Ascending aorta (tissue), 2 donors: ENCODE data around the gene OR51A7. TPM values are rescaled to one million over a fixed set of nuclear protein-coding genes. Genes with fewer than 3 reads are reported as not detected.
"Not testable (repeated sequence)": the region's sequence is repeated elsewhere in the genome, so short reads cannot be mapped to it uniquely, and the experiment has no call there.

Experiments used
- DNase-seq, 2 donors: peaks; one replicate each; pipeline ENCODE4 v3.0.0-alpha.2; 2019; ENCODE audit warnings: low spot score in 2 of 2
- H3K27ac ChIP-seq, 2 donors: fragments of 200-600 bp; sonication (generic); one replicate each; pipeline ENCODE4 v1.5.1; 2016 to 2017; ENCODE audit warnings: mild to moderate bottlenecking in 1 of 2
- H3K27me3 ChIP-seq: fragments of 200-600 bp; sonication (generic); one replicate; pipeline ENCODE4 v1.5.1; 2017
- H3K36me3 ChIP-seq, 2 donors: fragments of 200-600 bp; sonication (generic); one replicate each; pipeline ENCODE4 v1.5.1; 2016
- H3K4me1 ChIP-seq, 2 donors: fragments of 200-600 bp; sonication (generic); one replicate each; pipeline ENCODE4 v1.5.1; 2016 to 2017; ENCODE audit warnings: mild to moderate bottlenecking in 1 of 2
- H3K4me3 ChIP-seq, 2 donors: fragments of 200-600 bp; sonication (generic); one replicate each; pipeline ENCODE4 v1.5.1; 2016 to 2017; ENCODE audit warnings: mild to moderate bottlenecking in 1 of 2
- H3K9me3 ChIP-seq, 2 donors: fragments of 200-600 bp; sonication (generic); one replicate each; pipeline ENCODE4 v1.5.1; 2016
- CTCF ChIP-seq, 3 experiments: fragments of 200-600 bp in 2 of 3; fragments of 450-650 bp in 1 of 3; sonication (generic) in 2 of 3; IDR thresholded peaks; one replicate each; pipeline ENCODE4 v1.5.1; 2016 to 2019; ENCODE audit warnings: antibody characterized with exemption in 3 of 3, mild to moderate bottlenecking in 1 of 3, moderate library complexity in 1 of 3
- intact Hi-C: fragments of 100-400 bp; cut with DNase I; formaldehyde crosslinking; loops from one replicate; pipeline ENCODE4 v1.15.1; 2023
- total RNA-seq: library from RNA; depleted of rRNA; stranded (reverse); fragments of >200 nt; gene quantifications from one replicate; pipeline ENCODE4 v1.1.0, GENCODE V29; 2016

OR51A7 gene
- total RNA-seq, 1 donor from 2014 or later, result not detected

DNA sequence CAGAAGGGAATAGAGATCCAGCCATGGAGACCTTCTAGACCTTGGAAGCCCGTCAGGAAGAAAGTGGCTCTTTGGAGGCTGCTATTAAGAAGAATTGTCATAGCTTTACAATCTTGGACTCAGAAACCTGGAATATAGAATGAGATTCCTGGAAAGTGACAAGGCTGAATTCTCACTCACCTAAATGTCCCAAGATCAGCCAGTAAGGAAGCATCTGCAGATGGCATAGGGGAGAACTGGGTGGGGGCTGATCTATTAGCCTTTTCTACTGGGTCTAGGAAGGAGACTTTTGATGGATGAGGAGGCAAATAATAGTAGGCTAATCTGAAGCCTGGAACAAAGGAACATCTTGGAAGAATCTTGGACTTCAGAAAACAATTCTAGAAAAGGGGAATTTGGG, 20.7 kb downstream of the OR51A7 start, which contains the start of gene OR51G1:
Gene OR51G1 (minus strand): TSS at position 101 of the 400 bp plus-strand sequence. CDS start 0 bp downstream, at position 101.
- Histone ChIP-seq H3K4me1 (no peaks in the 10 kb centered on the region), H3K9me3 (no peaks in the 10 kb centered on the region), H3K36me3 (no peaks in the 10 kb centered on the region), H3K27ac (no peak within 1 kb of the TSS), H3K27me3 (no peaks in the 10 kb centered on the region), H3K4me3 (no peak within 1 kb of the TSS)
- DNase-seq, result no peak
- TF ChIP-seq CTCF (IDR thresholded peaks at IDR 0.05), result no peak
- intact Hi-C loops, result no loop called here

DNA sequence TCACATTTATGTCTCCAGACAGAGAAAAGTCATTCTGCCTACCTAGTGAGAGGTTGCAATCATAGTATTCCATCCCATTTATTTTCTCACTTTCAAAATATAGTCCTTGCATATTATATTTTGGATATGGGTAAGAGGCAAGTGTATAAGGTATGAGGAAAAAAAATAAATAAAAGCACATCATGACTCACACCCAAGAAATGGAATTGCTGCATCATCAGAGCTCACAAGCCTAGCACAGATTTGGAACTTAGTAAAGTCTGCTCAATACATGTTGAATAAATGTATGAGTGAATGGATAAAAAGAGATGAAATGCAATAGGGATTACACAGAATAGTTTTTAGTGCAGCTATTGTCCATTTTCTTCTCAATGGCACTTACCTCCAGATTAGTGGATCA, 23.0 kb downstream of the OR51A7 start:
- no peaks in the 10 kb centered on the region for H3K4me1 ChIP-seq
- no peaks in the 10 kb centered on the region for H3K36me3 ChIP-seq
- H3K27ac ChIP-seq, result no peak overlapping the region
- no peak for TF ChIP-seq CTCF (IDR thresholded peaks at IDR 0.05)
- H3K4me3 ChIP-seq, result no peak overlapping the region
- H3K9me3 ChIP-seq, result no peaks in the 10 kb centered on the region
- intact Hi-C loops, result no loop called here
- DNase-seq, result no peak
- no peaks in the 10 kb centered on the region for H3K27me3 ChIP-seq

DNA sequence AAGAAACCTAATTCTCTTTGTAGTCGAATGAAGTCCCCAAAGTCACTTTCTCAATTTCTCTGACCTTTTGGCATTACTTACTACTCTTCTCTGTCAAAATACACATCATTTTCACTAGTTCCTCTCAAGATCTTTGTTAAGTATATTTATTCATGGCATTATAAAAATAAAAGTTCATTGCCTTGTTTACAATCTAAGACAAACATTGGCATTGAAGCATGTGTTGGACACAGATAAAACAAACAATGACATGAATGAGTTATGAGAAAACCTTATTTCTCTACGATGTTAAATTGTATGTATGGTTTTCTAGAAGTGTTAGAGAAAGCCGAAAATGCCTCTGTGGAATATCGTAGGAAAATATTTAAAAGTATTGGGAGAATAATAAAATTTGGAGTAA, 29.2 kb downstream of the OR51A7 start:
- intact Hi-C loops, result no loop called here
- no peaks in the 10 kb centered on the region for H3K27me3 ChIP-seq
- no peak for TF ChIP-seq CTCF (IDR thresholded peaks at IDR 0.05)
- no peaks in the 10 kb centered on the region for H3K36me3 ChIP-seq
- no peaks in the 10 kb centered on the region for H3K4me1 ChIP-seq
- DNase-seq, result no peak
- no peak overlapping the region for H3K4me3 ChIP-seq
- H3K27ac ChIP-seq, result no peak overlapping the region
- H3K9me3 ChIP-seq, result no peaks in the 10 kb centered on the region

DNA sequence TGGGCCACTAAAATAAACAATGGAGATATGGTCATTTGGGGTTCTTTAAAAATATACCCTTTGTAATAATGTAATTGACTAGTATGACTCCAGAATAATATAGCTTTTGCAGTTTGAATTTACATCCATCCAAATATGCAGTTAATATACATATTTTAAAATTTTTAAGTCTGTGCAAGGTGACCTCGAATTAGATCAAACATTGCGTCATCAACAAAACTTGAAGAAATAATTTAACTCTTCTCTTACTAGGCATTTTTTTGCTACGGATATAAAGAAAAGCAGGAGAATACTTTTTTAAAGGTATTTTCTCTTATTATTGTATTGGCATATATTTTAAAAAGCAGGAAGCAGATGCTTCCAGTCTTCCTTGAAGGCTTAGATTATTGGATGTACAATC, 33.2 kb downstream of the OR51A7 start:
- Histone ChIP-seq H3K4me3 (no peak overlapping the region), H3K27ac (no peak overlapping the region), H3K27me3 (no peaks in the 10 kb centered on the region), H3K36me3 (no peaks in the 10 kb centered on the region), H3K9me3 (no peaks in the 10 kb centered on the region), H3K4me1 (no peaks in the 10 kb centered on the region)
- no peak for TF ChIP-seq CTCF (IDR thresholded peaks at IDR 0.05)
- no peak for DNase-seq
- intact Hi-C loops, result no loop called here

DNA sequence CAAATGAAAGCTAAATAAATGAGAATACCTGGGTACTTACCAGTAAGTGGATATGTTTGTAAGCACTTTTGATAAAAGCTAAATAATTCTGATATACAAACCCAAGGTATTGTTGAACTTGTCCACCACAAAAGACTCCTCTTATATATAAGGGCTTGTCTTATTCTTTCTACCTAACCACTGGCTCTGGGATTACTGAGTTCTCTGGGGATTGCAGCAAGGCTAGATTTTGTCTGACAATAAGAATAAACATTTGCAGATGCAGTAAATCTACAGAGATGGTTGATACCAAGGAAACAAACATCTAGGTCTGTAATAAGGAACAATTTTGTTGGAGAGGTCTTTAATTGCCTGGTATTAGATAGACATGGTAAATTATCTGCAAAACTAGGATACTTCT, 43.9 kb downstream of the OR51A7 start, which contains the start of gene OR51A4:
Gene OR51A4 (minus strand): TSS at position 101 of the 400 bp plus-strand sequence. CDS start 505 bp downstream, outside the sequence.
- no peaks in the 10 kb centered on the region for H3K9me3 ChIP-seq
- H3K27ac ChIP-seq, result no peak within 1 kb of the TSS
- intact Hi-C loops, result no loop called here
- DNase-seq, result no peak
- no peaks in the 10 kb centered on the region for H3K27me3 ChIP-seq
- no peak within 1 kb of the TSS for H3K4me3 ChIP-seq
- no peaks in the 10 kb centered on the region for H3K36me3 ChIP-seq
- no peak for TF ChIP-seq CTCF (IDR thresholded peaks at IDR 0.05)
- no peaks in the 10 kb centered on the region for H3K4me1 ChIP-seq

DNA sequence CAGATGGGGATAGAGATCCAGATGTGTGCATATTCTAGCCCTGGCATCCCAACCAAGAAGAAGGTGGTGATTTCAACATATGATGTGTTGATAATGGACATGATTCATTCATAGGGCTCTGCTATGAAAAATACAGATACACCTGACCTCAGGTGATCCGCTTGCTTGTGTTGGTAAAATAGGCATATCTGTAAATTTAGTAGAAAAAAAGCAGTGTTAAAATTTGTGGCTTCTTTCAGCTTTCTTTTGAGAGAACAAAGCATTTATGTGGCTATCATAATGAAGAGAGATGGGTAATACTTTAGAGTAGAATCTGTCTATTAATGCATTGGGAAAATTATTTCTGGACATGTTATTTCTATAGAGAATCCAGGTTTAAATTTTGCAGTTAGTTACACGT, 52.0 kb downstream of the OR51A7 start, which contains the start of gene OR51A2:
Gene OR51A2 (minus strand): TSS at position 101 of the 400 bp plus-strand sequence. CDS start 0 bp downstream, at position 101.
- H3K27ac ChIP-seq, H3K4me3 ChIP-seq, intact Hi-C loops, H3K4me1 ChIP-seq, H3K9me3 ChIP-seq, H3K36me3 ChIP-seq, DNase-seq, H3K27me3 ChIP-seq: not testable (repeated sequence)
